K562 (cell line): ENCODE data around the gene ZMIZ1. TPM values are rescaled to one million over a fixed set of nuclear protein-coding genes. Genes with fewer than 3 reads are reported as not detected.
A peak's percentile ranks its signal among the peaks of the same experiment; 100 is the strongest.

Source experiments
- CREM ChIP-seq: IDR thresholded peaks from 2 replicates; pipeline ENCODE4 v1.6.1; 2014; ENCODE audit warnings: antibody characterized with exemption, low read depth
- ESRRB ChIP-seq: fragments of 250-450 bp; sonication (Bioruptor Pico); IDR thresholded peaks from 2 replicates; pipeline ENCODE4 v1.5.0; 2020; ENCODE audit warnings: mild to moderate bottlenecking, moderate library complexity, borderline replicate concordance
- FOXJ3 ChIP-seq: sonication (generic); formaldehyde crosslinking; IDR thresholded peaks from 2 replicates; pipeline ENCODE4 v1.4.0; 2020; ENCODE audit warnings: mild to moderate bottlenecking, missing genetic modification reagents
- JUND ChIP-seq, 2 experiments: IDR thresholded peaks; 2 replicates in 1 of 2; 3 replicates in 1 of 2; pipeline ENCODE4 v1.6.1; 2011; ENCODE audit warnings: borderline replicate concordance in 2 of 2, low read depth in 2 of 2, low read length in 2 of 2, improper control_type of control experiment in 1 of 2, missing biosample characterization in 1 of 2, missing genetic modification characterization in 1 of 2, missing genetic modification reagents in 1 of 2
- KDM4B ChIP-seq, 2 experiments: fragments of 450-650 bp in 1 of 2; sonication (generic) in 1 of 2; IDR thresholded peaks; 2 replicates each; pipeline ENCODE4 v1.6.1; 2016 to 2017; ENCODE audit warnings: borderline replicate concordance in 2 of 2, antibody characterized with exemption in 1 of 2, low read depth in 1 of 2, mild to moderate bottlenecking in 1 of 2
- MTA1 ChIP-seq: fragments of 450-650 bp; IDR thresholded peaks from 2 replicates; pipeline ENCODE4 v1.6.1; 2017; ENCODE audit warnings: borderline replicate concordance
- MTA2 ChIP-seq: fragments of 450-650 bp; IDR thresholded peaks from 2 replicates; pipeline ENCODE4 v1.6.1; 2016; ENCODE audit warnings: low read depth
- NBN ChIP-seq: fragments of 450-650 bp; IDR thresholded peaks from 2 replicates; pipeline ENCODE4 v1.6.1; 2016; ENCODE audit warnings: low read depth, mild to moderate bottlenecking
- PML ChIP-seq: IDR thresholded peaks from 2 replicates; pipeline ENCODE4 v1.6.1; 2012; ENCODE audit warnings: low read length, inconsistent platforms
- POLR2AphosphoS5 ChIP-seq: IDR thresholded peaks from 2 replicates; pipeline ENCODE4 v1.6.1; 2011; ENCODE audit warnings: mild to moderate bottlenecking, low read depth, low read length, moderate library complexity; ENCODE audit not compliant: control insufficient read depth, insufficient read depth
- TAL1 ChIP-seq: fragments of 450-650 bp; IDR thresholded peaks from 2 replicates; pipeline ENCODE4 v1.6.1; 2016; ENCODE audit warnings: mild to moderate bottlenecking
- TCF3 ChIP-seq: sonication (generic); formaldehyde crosslinking; IDR thresholded peaks from 2 replicates; pipeline ENCODE4 v1.4.0; 2020; ENCODE audit warnings: mild to moderate bottlenecking, missing genetic modification reagents
- TCFL5 ChIP-seq: fragments of 250-450 bp; sonication (Bioruptor Pico); conservative IDR thresholded peaks from 2 replicates; pipeline ENCODE4 v1.6.1; 2021; ENCODE audit warnings: mild to moderate bottlenecking, moderate library complexity, matching md5 sums
- USF2 ChIP-seq: sonication (generic); formaldehyde crosslinking; IDR thresholded peaks from 2 replicates; pipeline ENCODE4 v1.5.0; 2020; ENCODE audit warnings: missing genetic modification reagents
- ZBTB17 ChIP-seq: fragments of 450-650 bp; formaldehyde crosslinking; IDR thresholded peaks from 2 replicates; pipeline ENCODE4 v1.4.0; 2020; ENCODE audit warnings: mild to moderate bottlenecking
- ZNF583 ChIP-seq: fragments of 250-450 bp; sonication (Bioruptor Pico); IDR thresholded peaks from 2 replicates; pipeline ENCODE4 v1.4.0; 2020
- polyA plus RNA-seq, 8 experiments: library from polyadenylated mRNA; depleted of rRNA in 4 of 8; stranded (reverse) in 5 of 8; unstranded in 3 of 8; fragments of >200 nt; fragmentation: Nextera tagmentation in 2 of 8; fragmentation: Illumina TruSeq in 1 of 8; extraction: Ambion mirVana in 2 of 8; extraction: Trizol in 1 of 8; gene quantifications; 2 replicates each; pipeline versions ENCODE4 v1.2.1 to v1.2.3, GENCODE V29; 2011 to 2014; ENCODE audit warnings: inconsistent platforms in 1 of 8, missing spikeins in 1 of 8
- total RNA-seq, 7 experiments: library from RNA; depleted of rRNA in 6 of 7; stranded (reverse); fragments of >200 nt in 6 of 7; fragmentation: Illumina TruSeq in 2 of 7; extraction: Trizol in 2 of 7; gene quantifications; 2 replicates each; pipeline versions ENCODE4 v1.2.1 to v1.2.3, GENCODE V29; 2011 to 2021; ENCODE audit warnings: low replicate concordance in 1 of 7
- TF ChIP-seq, protein P1 (sequence below): sonication (generic); formaldehyde crosslinking; IDR thresholded peaks from 2 replicates; pipeline ENCODE4 v1.8.1; 2022; ENCODE audit warnings: missing genetic modification reagents
- TF ChIP-seq, protein P2 (sequence below), 2 experiments: fragments of 150-350 bp in 1 of 2; IDR thresholded peaks; 2 replicates each; pipeline ENCODE4 v1.6.1; 2012 to 2016; ENCODE audit warnings: low read depth in 2 of 2, low read length in 2 of 2, mild to moderate bottlenecking in 1 of 2, moderate library complexity in 1 of 2
- TF ChIP-seq, protein P3 (sequence below): sonication (generic); formaldehyde crosslinking; IDR thresholded peaks from 2 replicates; pipeline ENCODE4 v1.9.0; 2022; ENCODE audit warnings: mild to moderate bottlenecking, missing genetic modification reagents

The ZMIZ1 gene
- total and polyA plus RNA-seq, 9 of the 15 experiments (the other 6 are each of a cell fraction or from before 2014, with no cell fraction given) = 1.0 to 37.3 (median 4.3) TPM

- TF ChIP-seq FOXJ3 (CRISPR knock-in tag) (no peak), ZNF583 (0 out of 2 replicates have a peak, but pooled peaks have one; percentile 47), TCF3 (CRISPR knock-in tag) (peak; percentile 86), CREM (peak; percentile 64), MTA2 (peak; percentile 34; the same call in 1 of the 2 replicates), ESRRB (no peak), JUND (IDR thresholded peaks at IDR 0.05; ENCODE audit: borderline replicate concordance, low read depth, low read length) (0 out of 2 replicates have a peak, but pooled peaks have one; percentile 11), JUND (tag; IDR thresholded peaks at IDR 0.05; ENCODE audit: borderline replicate concordance, low read depth, low read length) (no peak), USF2 (CRISPR knock-in tag) (peak; percentile 47), ZBTB17 (CRISPR knock-in tag) (0 out of 2 replicates have a peak, but pooled peaks have one; percentile 16), PML (peak; percentile 58; the same call in 1 of the 2 replicates), KDM4B (IDR thresholded peaks at IDR 0.05; ENCODE audit: borderline replicate concordance in 2 of 2, low read depth in 1 of 2) (0 out of 4 replicates have a peak, but pooled peaks of 1 of the 2 experiments have one; percentile 20), NBN (no peak), MTA1 (no peak), TAL1 (peak; percentile 59; the same call in 1 of the 2 replicates), TCFL5 (no peak), POLR2AphosphoS5 (peak; percentile 79)
- TF ChIP-seq, protein P1, sequence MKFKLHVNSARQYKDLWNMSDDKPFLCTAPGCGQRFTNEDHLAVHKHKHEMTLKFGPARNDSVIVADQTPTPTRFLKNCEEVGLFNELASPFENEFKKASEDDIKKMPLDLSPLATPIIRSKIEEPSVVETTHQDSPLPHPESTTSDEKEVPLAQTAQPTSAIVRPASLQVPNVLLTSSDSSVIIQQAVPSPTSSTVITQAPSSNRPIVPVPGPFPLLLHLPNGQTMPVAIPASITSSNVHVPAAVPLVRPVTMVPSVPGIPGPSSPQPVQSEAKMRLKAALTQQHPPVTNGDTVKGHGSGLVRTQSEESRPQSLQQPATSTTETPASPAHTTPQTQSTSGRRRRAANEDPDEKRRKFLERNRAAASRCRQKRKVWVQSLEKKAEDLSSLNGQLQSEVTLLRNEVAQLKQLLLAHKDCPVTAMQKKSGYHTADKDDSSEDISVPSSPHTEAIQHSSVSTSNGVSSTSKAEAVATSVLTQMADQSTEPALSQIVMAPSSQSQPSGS (CRISPR knock-in tag) = no peak
- TF ChIP-seq, protein P2, sequence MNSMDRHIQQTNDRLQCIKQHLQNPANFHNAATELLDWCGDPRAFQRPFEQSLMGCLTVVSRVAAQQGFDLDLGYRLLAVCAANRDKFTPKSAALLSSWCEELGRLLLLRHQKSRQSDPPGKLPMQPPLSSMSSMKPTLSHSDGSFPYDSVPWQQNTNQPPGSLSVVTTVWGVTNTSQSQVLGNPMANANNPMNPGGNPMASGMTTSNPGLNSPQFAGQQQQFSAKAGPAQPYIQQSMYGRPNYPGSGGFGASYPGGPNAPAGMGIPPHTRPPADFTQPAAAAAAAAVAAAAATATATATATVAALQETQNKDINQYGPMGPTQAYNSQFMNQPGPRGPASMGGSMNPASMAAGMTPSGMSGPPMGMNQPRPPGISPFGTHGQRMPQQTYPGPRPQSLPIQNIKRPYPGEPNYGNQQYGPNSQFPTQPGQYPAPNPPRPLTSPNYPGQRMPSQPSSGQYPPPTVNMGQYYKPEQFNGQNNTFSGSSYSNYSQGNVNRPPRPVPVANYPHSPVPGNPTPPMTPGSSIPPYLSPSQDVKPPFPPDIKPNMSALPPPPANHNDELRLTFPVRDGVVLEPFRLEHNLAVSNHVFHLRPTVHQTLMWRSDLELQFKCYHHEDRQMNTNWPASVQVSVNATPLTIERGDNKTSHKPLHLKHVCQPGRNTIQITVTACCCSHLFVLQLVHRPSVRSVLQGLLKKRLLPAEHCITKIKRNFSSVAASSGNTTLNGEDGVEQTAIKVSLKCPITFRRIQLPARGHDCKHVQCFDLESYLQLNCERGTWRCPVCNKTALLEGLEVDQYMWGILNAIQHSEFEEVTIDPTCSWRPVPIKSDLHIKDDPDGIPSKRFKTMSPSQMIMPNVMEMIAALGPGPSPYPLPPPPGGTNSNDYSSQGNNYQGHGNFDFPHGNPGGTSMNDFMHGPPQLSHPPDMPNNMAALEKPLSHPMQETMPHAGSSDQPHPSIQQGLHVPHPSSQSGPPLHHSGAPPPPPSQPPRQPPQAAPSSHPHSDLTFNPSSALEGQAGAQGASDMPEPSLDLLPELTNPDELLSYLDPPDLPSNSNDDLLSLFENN (IDR thresholded peaks at IDR 0.05; ENCODE audit: low read depth in 2 of 2, low read length in 2 of 2) = peak in 1 of 2 experiments; percentile 66; a peak in 1 of 4 replicates
- TF ChIP-seq, protein P3, sequence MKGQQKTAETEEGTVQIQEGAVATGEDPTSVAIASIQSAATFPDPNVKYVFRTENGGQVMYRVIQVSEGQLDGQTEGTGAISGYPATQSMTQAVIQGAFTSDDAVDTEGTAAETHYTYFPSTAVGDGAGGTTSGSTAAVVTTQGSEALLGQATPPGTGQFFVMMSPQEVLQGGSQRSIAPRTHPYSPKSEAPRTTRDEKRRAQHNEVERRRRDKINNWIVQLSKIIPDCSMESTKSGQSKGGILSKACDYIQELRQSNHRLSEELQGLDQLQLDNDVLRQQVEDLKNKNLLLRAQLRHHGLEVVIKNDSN (CRISPR knock-in tag) = peak; percentile 32; the same call in 1 of the 2 replicates
Measured at GRCh38 chr10:79132681-79133381, 64.1 kb downstream of the ZMIZ1 start (continued).
